ENCODE data around the gene STK33.

The STK33 gene

GRCh38 chr11:8593935-8594909 lies at the start of gene STK33:
Gene STK33, minus strand, starts transcription at chr11:8594228. Its CDS starts 119,323 bp downstream, at chr11:8474905.
- no peak for DNase-seq

GRCh38 chr11:8642196-8642841 lies 48.3 kb upstream of the STK33 start:
- DNase-seq, result no peak

- no peak for DNase-seq
Measured at GRCh38 chr11:8641332-8641731, 47.3 kb upstream of the STK33 start.

- DNase-seq, result no peak
Measured at GRCh38 chr11:8640267-8640906, 46.4 kb upstream of the STK33 start.

GRCh38 chr11:8639655-8640054 lies 45.6 kb upstream of the STK33 start:
- no peak for DNase-seq

- DNase-seq, result no peak
Measured at GRCh38 chr11:8638300-8638699, 44.3 kb upstream of the STK33 start.

GRCh38 chr11:8636127-8636526 lies 42.1 kb upstream of the STK33 start:
- DNase-seq, result no peak

GRCh38 chr11:8634498-8634897 lies 40.5 kb upstream of the STK33 start:
- no peak for DNase-seq

GRCh38 chr11:8631395-8632118 lies 37.5 kb upstream of the STK33 start:
- DNase-seq, result no peak

GRCh38 chr11:8624698-8625097 lies 30.7 kb upstream of the STK33 start:
- no peak for DNase-seq

- no peak for DNase-seq
Measured at GRCh38 chr11:8621147-8621546, 27.1 kb upstream of the STK33 start.

GRCh38 chr11:8617063-8617462 lies 23.0 kb upstream of the STK33 start:
- DNase-seq, result no peak

GRCh38 chr11:8615291-8616032 lies 21.4 kb upstream of the STK33 start:
- DNase-seq, result no peak

GRCh38 chr11:8614497-8614896 lies 20.5 kb upstream of the STK33 start:
- no peak for DNase-seq

GRCh38 chr11:8613036-8613435 lies 19.0 kb upstream of the STK33 start:
- no peak for DNase-seq

- DNase-seq, result no peak
Measured at GRCh38 chr11:8612522-8612921, 18.5 kb upstream of the STK33 start.

GRCh38 chr11:8610532-8611116 lies 16.6 kb upstream of the STK33 start:
- DNase-seq, result no peak

- no peak for DNase-seq
Measured at GRCh38 chr11:8608652-8609051, 14.6 kb upstream of the STK33 start.

- no peak for DNase-seq
Measured at GRCh38 chr11:8605971-8606563, 12.0 kb upstream of the STK33 start.

- no peak for DNase-seq
Measured at GRCh38 chr11:8604078-8604723, 10.2 kb upstream of the STK33 start.

GRCh38 chr11:8603696-8604077 lies 9.7 kb upstream of the STK33 start:
- no peak for DNase-seq

Measured in NCI-H1048 (cell line).